GM18519 (cell line): Measurements from ENCODE around the gene STK39.
A peak's percentile ranks its signal among the peaks of the same experiment; 100 is the strongest.
"Not testable (repeated sequence)": the region's sequence is repeated elsewhere in the genome, so short reads cannot be mapped to it uniquely, and the experiment has no call there.

Experiments
- ATAC-seq: cut with Tn5 transposase; IDR thresholded peaks from one replicate; pipeline ENCODE4 v1.9.1; 2021; ENCODE audit warnings: mild to moderate bottlenecking, moderate library complexity; ENCODE audit not compliant: unreplicated experiment, low FRiP score

STK39 gene

GRCh38 chr2:168107322-168107721, 140.1 kb downstream of the STK39 start:
- ATAC-seq, result no peak

DNA sequence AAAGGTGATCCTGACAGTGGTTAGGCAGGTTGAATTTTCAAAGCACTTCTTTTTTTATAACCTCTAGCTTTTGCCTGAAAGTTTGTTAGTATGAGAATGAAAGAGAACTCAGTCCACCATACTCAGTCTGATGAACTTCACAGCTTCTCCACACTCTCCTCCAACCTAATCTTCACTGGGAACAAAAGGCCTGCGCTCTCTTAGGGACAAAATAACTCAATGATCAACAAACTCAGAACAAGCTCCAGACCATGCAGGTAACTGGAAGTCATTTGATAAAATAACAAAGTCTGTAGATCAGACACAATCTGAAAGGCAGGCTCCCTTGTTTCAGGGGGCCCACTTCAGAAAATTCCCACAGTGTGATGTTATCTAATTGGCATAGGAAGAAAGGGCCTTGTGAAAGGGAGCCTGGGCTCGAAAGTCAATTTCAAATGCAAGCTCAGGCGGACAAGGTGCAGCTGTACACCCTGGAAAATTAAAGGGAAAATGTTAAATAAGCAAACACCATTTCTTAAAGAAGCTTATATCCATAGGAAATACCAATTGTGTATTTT, 142.2 kb downstream of the STK39 start:
- ATAC-seq, result no peak

GRCh38 chr2:168097431-168097830, 150.0 kb downstream of the STK39 start:
- no peak for ATAC-seq

- ATAC-seq, result no peak
Measured at GRCh38 chr2:168096158-168096557, 151.2 kb downstream of the STK39 start.

- ATAC-seq, result no peak
Measured at GRCh38 chr2:168091986-168092385, 155.4 kb downstream of the STK39 start.

DNA sequence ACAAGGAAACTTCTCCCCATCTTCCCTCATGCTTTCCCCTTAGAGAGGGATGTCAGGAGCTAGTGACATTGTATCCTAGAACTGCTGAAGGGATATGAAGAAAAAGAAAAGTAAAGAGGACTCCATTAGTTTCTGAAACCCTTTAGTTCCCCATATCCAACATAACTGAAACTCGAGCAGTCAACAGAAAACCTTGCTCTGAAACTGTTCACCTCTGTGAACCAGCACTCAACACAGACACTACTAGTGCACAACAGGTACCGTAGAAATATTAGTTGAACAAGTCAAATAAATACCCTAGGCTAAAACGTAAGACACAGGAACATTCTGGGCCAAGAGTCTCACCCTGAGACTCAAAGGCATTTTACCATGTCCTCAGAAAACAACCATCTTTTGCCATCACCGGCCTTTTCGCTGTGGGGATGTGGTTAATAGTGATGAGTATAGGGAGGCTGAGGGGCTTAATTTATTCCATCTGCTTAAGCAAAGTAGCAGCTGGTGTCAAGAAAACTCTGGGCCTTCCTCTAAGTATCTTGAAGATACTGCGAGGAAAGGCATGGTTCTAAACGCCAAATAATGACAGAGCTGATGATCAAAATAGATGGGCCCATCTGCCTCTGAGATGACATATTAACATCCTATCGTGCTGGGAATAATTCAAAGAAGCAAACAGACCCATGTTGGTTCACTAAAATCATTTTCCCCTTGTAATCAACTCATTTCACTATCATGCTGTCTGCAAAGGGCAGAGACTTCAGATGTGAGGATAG, 156.8 kb downstream of the STK39 start:
- ATAC-seq, result peak; percentile 90

DNA sequence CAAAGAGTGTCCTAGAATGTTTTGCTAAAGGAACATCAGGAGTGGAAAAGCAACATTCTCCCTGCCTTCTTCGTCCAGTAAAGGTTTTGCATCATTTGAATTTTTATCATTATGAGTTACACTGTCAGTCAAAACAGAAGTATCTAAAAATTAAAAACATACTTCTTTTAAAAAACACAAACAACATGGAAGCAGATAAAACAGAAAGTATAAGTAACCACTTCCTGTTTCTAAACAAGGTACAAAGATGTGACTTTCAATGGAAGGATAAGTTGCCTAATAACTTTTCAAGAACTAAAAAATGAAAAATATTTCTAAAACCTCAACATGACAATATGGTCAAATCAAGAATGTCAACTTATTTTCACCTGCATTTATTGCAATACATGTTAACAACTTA, 158.2 kb downstream of the STK39 start:
- peak; percentile 50 for ATAC-seq

DNA sequence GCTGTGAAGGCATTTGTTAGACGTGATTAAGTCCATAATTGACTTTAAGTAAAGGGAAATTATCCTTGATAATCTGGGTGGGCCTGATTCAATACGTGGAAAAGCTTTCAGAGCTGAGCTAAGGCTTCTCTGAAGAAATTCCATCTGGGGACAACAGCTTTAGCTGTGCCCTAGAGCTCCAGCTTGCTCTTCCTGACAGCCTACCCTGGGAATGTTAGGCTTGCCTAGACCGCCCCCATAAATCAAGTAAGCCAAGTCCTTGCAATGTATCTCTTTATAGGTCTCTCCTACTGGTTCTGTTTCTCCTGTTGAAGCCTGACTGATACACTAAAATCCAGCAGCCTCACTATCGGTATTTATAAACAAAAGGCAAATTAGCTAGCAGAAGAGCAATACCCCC, 160.0 kb downstream of the STK39 start:
- ATAC-seq, result no peak

DNA sequence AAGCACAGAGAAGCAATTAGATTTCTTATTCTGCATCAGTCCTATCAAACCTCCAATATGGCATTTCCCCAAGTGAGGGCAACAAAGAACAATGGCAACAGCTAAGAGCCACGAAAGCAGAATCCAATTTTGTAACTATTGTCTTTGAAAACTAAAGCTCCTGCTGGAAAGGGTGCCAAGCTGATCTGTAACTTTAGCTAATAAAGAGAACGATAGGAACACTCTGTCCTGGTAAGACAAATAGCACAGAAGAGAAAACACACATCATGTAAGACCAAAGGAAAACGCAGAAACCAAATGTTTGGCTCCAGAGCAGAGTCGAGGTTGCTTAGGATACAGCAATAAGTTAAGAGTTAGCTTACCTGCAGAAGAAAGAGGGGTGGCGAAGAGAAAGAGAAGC, 160.5 kb downstream of the STK39 start:
- no peak for ATAC-seq

DNA sequence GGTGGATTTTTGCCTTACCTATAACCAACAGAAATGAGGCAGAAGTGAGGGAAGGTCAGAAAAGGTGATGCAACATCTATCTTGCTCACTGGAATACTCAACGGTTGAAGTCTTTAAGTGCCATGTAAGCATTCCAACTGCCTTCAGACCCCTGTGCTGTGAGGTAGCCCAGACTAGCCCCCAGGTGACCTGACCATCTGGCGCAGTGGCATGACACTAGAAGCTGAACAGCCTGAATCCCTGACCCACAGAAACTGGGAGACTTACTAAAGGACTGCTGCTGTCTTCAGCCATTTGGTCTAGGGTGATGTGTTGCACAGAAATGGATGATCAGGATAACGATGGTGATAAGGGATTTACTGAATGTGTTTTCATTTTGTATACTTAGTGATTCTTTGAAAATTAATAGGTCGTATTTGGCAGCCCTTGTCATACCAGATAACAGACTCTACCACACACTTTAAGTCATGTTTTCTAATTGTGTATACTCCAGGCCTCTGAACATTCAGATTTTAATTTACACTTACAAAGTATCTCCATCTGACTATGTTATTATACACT, 161.5 kb downstream of the STK39 start:
- ATAC-seq, result no peak

DNA sequence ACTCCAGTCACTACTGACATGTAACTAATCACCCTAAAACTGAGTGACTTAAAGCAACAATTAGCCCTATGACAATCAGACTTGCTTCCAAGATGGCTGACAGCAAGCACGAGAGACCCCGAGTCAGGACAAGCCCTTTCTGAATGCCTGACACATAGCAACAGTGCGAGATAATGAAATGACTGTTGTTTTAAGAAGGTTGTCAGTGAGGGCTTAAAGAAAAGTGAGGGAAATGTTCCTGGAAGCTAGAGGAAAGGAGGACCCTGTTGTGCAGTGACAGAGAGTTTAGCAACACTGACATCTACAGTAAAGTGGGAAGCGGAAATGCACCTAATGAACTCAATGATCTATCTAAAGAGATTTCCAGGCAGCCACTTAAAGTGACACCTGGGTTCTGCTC, 163.1 kb downstream of the STK39 start:
- ATAC-seq, result no peak

DNA sequence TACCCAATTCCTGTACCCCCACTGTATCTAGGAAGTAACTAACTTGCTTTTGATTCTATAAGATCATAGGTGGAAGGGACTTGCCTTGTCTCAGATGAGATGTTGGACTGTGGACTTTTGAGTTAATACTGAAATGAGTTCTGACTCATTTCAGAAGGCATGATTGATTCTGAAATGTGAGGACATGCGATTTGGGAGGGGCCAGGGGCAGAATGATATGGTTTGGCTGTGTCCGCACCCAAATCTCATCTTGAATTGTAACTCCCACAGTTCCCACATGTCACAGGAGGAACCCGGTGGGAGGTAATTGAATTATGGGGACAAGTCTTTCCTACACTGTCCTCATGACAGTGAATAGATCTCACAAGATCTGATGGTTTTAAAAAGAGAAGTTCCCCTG, 165.9 kb downstream of the STK39 start:
- not testable (repeated sequence) for ATAC-seq

DNA sequence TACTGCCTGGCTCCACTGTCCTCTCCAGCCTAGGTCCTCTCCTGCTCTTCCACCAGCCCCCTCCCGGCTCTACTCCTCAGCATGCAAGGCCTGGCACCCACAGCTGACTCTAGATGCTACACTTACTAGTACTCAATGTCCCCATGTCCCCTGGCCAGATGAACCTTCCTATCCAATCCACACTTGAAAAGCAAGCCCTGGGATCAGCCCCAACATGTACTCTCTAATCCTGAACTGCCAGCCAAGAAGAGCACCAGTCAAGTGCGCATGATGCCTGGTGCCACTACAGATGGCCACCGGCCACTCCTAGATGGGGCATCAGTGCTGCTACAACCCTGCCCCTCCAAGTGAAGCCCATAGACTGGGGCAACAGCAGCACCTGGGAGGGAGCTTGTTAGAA, 168.2 kb downstream of the STK39 start:
- ATAC-seq, result no peak

DNA sequence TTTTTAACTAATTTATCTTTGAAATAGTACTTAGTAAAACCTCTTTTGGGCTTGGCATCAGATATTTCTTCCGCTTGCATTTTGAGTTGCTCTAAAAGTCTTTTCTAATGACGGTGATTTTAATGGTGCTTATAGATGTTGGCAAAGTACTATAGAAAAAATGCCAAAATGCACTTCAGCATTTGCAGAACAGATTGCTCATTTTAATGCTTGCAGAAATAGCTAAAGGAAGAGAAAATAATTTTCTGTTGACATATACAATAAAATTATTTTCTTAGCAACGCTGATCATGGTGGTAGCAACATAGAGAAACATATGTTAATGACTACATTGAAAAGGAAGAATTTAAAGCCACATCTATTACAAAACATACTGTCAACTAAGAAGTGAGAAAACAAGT, 170.7 kb downstream of the STK39 start:
- ATAC-seq, result no peak

DNA sequence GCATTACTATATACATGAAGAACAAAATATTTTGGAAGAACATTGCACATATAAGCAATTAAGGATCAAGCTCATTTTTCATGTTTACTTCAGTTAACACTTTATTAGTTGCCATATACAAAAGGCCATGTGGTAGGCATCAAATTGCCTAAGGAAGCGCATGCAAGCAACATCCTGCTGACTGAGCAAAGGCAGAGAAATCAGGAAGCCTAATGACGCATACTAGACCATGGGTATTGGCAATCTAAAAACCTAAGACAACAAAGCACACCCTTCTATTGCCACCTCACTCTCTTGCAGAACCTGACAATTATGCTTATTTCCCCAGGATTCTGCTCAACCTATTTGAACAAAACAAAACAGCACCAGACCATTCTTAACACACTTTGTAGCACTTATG, 171.9 kb downstream of the STK39 start:
- ATAC-seq, result no peak

GRCh38 chr2:168072626-168073303, 174.6 kb downstream of the STK39 start:
- ATAC-seq, result no peak

DNA sequence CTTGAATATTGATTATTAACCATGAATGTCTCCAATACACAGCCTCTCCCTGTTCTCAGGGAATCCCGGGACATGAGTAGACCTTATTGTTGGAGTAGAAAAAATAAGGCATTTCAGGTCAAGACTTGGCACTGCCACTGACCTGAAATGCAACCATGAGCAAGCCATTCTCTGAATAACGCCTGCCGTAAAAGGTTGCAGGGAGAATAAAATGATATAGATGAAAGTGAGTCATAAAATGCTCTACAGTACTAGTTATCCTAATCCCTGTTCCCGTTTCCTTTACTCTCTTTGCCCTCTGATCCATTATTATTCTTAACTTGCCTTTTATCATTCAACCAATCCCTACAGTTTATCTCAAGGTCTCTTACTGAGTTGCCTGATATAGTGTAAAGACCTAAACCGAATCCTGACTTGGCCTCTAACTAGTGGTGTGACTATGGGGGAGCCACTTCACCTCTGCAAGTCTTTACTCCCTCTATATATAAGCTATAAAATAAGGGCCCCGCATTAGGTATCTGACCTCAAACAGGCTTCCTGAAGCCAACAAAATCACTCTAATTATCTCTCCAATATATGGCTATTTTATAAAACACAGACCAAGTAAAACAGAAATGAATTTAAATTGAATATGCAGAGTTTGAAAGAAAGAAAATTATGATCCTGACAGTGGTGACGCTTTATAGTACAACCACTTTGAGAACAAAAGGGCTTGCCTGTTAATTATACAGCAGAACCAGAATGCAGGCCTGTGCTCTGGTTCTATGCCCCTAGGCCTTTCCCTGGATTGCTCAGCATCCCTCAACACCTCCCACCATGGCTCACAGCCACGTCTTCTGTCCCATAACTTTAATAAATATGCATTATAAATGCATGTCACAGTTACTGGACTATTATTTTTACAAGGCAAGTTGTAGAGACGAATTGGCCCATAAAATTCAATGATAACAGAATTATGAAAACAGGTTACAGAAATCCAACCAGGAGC, 183.1 kb downstream of the STK39 start:
- ATAC-seq, result no peak

DNA sequence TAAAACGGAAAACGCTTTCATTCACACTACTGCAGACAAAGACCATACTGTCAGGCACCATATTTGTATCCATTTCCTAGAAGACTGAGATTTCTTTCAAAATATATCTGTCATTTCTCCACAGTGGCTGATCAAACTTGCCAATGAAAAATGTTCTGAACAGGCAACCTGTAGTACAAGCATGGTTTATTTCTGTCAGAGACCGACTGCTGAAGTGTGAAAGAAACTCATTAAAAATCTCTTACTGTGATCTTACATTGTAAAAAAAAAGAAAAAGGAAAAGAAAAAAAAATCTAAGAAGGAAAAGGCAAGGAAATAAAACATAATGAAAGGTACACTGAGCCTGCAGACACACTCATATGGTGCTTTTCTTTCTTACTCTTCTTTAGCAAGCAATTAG, 184.5 kb downstream of the STK39 start:
- no peak for ATAC-seq

DNA sequence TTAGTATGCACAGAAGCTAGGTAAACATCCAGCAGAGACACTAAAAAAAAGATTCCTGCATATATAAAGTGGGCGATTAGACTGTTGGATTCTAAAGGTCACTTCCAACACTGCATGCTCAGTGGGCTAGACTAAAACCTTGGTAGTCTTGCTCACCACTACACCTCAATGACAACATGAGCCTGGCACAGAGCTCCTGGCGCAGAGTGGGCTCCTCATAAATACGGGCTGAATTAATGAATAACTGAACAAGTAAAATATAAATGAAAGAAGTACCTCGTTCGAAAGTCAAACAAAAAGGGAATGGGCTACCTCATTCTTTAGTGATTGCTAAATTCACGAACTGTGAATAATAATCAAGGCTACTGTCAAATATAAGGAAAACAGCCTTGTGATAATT, 185.3 kb downstream of the STK39 start:
- ATAC-seq, result no peak

- no peak for ATAC-seq
Measured at GRCh38 chr2:168060986-168061750, 186.2 kb downstream of the STK39 start.
